CD4-positive, alpha-beta memory T cell (primary cell): Measurements from ENCODE around the gene PSMC6. TPM values are rescaled to one million over a fixed set of nuclear protein-coding genes. Genes with fewer than 3 reads are reported as not detected.
"Not testable (repeated sequence)": the region's sequence is repeated elsewhere in the genome, so short reads cannot be mapped to it uniquely, and the experiment has no call there.

Experiments
- CTCF ChIA-PET: fragments of 350-600 bp; sonication (Branson Sonifier 250); formaldehyde crosslinking; loops from one replicate; lab custom pipeline; 2021; ENCODE audit warnings: inconsistent platforms; ENCODE audit not compliant: partially characterized antibody; lab: Charles Lee
- POLR2A ChIA-PET: fragments of 350-600 bp; sonication (Branson Sonifier 250); formaldehyde crosslinking; loops from one replicate; lab custom pipeline; 2021; ENCODE audit not compliant: partially characterized antibody; lab: Charles Lee
- DNase-seq, 5 donors: peaks; one replicate each; pipeline versions ENCODE4 v3.0.0 to v3.0.0-alpha.2; 2020 to 2022; ENCODE audit warnings: mixed read lengths in 1 of 5
- H3K27ac ChIP-seq: one replicate; pipeline ENCODE4 v1.7.0; 2013; ENCODE audit warnings: low read depth, low read length
- H3K27me3 ChIP-seq: 2 replicates; pipeline ENCODE4 v1.7.0; 2013; ENCODE audit warnings: mild to moderate bottlenecking, low read length, moderate library complexity; ENCODE audit not compliant: insufficient read depth
- H3K36me3 ChIP-seq: 2 replicates; pipeline ENCODE4 v1.7.0; 2013; ENCODE audit warnings: mild to moderate bottlenecking, low read length, moderate library complexity; ENCODE audit not compliant: insufficient read depth
- H3K4me1 ChIP-seq: 2 replicates; pipeline ENCODE4 v1.7.0; 2013; ENCODE audit warnings: mild to moderate bottlenecking, low read length, moderate library complexity; ENCODE audit not compliant: insufficient read depth
- H3K4me3 ChIP-seq, 2 donors: one replicate each; pipeline ENCODE4 v1.7.0; 2013; ENCODE audit warnings: low read length in 2 of 2, mild to moderate bottlenecking in 1 of 2
- H3K9me3 ChIP-seq, 2 donors: one replicate each; pipeline ENCODE4 v1.7.0; 2013; ENCODE audit warnings: low read length in 2 of 2, control low read depth in 1 of 2; ENCODE audit not compliant: control insufficient read depth in 1 of 2
- H3K27ac Mint-ChIP-seq, 7 donors: one replicate each; pipeline ENCODE4 v1.8.0; 2020 to 2021; ENCODE audit warnings: mixed read lengths in 7 of 7, mild to moderate bottlenecking in 6 of 7, inconsistent platforms in 3 of 7, moderate library complexity in 3 of 7
- H3K27me3 Mint-ChIP-seq, 2 donors: one replicate each; pipeline ENCODE4 v1.8.0; 2020 to 2021; ENCODE audit warnings: mixed read lengths in 2 of 2
- H3K36me3 Mint-ChIP-seq, 2 donors: one replicate each; pipeline ENCODE4 v1.8.0; 2020 to 2021; ENCODE audit warnings: mixed read lengths in 2 of 2, inconsistent platforms in 1 of 2, mild to moderate bottlenecking in 1 of 2
- H3K4me1 Mint-ChIP-seq, 4 donors: one replicate each; pipeline ENCODE4 v1.8.0; 2020 to 2021; ENCODE audit warnings: mixed read lengths in 4 of 4, mild to moderate bottlenecking in 1 of 4
- H3K4me3 Mint-ChIP-seq, 8 donors: one replicate each; pipeline ENCODE4 v1.8.0; 2020 to 2021; ENCODE audit warnings: mixed read lengths in 8 of 8, mild to moderate bottlenecking in 7 of 8, moderate library complexity in 6 of 8, inconsistent platforms in 3 of 8
- H3K9me3 Mint-ChIP-seq, 8 donors: one replicate each; pipeline ENCODE4 v1.8.0; 2020 to 2021; ENCODE audit warnings: mixed read lengths in 8 of 8, mild to moderate bottlenecking in 5 of 8, inconsistent platforms in 3 of 8, moderate library complexity in 1 of 8
- intact Hi-C: fragments of 100-400 bp; cut with micrococcal nuclease; formaldehyde crosslinking; loops from one replicate; pipeline ENCODE4 v1.15.1; 2023
- polyA plus RNA-seq, 2 donors: library from polyadenylated mRNA; unstranded; fragments of 300-500 nt; fragmentation: Illumina TruSeq; gene quantifications; one replicate each; pipeline ENCODE4 v1.2.3, GENCODE V29; 2021
- total RNA-seq, 2 experiments: library from RNA; stranded (reverse); gene quantifications; one replicate each; pipeline ENCODE4 v1.2.3, GENCODE V29; 2021

The PSMC6 gene
- total and polyA plus RNA-seq, 4 experiments from 2014 or later = 47.5 to 86.0 (median 77.2) TPM

DNA sequence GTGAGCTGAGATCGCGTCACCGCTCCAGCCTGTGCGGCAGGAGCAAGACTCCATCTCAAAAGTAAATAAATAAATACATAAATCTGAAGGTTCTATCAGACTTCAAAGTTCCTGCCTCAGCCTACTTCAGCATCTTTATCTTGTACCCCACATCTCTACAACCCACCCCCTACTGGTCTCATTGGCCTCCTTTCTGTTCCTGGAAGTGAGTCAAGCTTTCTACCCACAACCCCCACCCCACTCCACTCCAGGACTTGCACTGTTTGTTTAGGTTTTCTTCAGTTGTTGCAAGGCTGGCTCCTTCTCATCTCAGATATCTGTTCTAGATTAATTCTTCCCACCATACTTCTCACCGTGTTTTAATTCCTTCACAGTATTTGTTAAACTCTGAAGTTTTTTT lies 714 bp upstream of the PSMC6 start:
- Histone ChIP-seq H3K36me3 (peaks cover 23% of the 10 kb centered on the region), H3K27ac (peak overlapping the region; percentile 77), H3K27me3 (no peaks in the 10 kb centered on the region), H3K4me1 (peaks cover 39% of the 10 kb centered on the region), H3K4me3 (peak overlapping the region; percentile 70 to 92), H3K9me3 (no peaks in the 10 kb centered on the region)
- peak overlapping the region; percentile 94 to 99 (median 98) for H3K27ac Mint-ChIP-seq
- H3K27me3 Mint-ChIP-seq = no peaks in the 10 kb centered on the region
- peak; percentile 29 to 75 (median 48) for DNase-seq
- H3K4me3 Mint-ChIP-seq = peak overlapping the region; percentile 92 to 100 (median 96)
- POLR2A ChIA-PET = interaction anchor here (0.8 to 3.9 kb wide), 7 partner anchors 9 to 153 kb away, joined by 3 to 29 read pairs (median 6); partner anchors contain the start of genes ERO1A, GNPNAT1, GPR137C and STYX
- CTCF ChIA-PET = interaction anchor here (0.6 to 1.2 kb wide), 3 partner anchors 9 to 11 kb away, joined by 4 to 6 read pairs (median 4); no protein-coding TSS in a partner anchor
- intact Hi-C loops = loop anchor here (5.0 kb wide), 1 partner anchor 394 kb away; the partner anchor contains the start of gene PTGER2
- peaks cover 14 to 41% of the 10 kb centered on the region in 2 donors for H3K36me3 Mint-ChIP-seq
- H3K4me1 Mint-ChIP-seq = peaks cover 17 to 51% (median 32%) of the 10 kb centered on the region in 4 donors
- H3K9me3 Mint-ChIP-seq = no peaks in the 10 kb centered on the region

DNA sequence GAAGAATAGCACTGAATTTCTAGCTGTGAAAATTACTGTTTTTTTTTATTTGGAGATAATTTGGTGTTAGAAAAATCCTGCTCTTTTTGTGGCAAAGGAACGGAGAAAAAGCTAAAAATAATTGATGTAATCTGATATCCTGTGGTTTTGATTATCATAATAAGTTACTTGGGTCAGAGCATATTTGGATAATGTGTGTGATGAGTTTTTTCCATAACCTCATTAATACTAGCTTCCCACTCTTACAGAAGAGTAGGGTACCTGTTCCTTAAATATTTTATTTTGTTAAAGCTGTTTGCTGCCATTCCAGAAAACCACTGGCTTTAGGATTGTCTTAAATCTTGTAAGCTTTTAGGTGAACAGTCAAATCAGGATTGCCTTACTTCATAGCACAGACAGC lies 4.7 kb downstream of the PSMC6 start:
- peak overlapping the region in 3 of 7 donors; percentile 11 to 52 (median 15) for H3K27ac Mint-ChIP-seq

DNA sequence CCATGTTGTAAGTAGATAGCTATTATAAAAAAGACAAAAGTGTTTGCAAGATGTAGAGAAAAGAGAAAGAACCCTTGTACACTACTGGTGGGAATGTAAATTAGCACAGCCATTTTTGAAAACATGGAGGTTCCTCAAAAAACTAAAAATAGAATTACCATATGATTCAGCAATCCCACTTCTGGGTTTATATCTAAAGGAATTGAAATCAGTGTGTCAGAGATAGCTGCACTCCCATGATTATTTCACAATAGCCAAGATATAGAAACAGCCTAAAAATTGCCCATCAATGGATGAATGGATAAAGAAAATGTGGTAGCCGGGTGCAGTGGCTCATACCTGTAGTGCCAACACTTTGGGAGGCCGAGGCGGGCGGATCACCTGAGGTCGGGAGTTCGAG lies 9.2 kb downstream of the PSMC6 start:
- H3K9me3 Mint-ChIP-seq = no peaks in the 10 kb centered on the region
- H3K4me3 ChIP-seq = no peak overlapping the region
- no peaks in the 10 kb centered on the region for H3K27me3 ChIP-seq
- H3K4me1 Mint-ChIP-seq = peaks cover 3 to 17% (median 6%) of the 10 kb centered on the region in 4 donors
- H3K4me3 Mint-ChIP-seq = no peak overlapping the region
- ChIA-PET POLR2A (no interaction called here), CTCF (no interaction called here)
- no peak overlapping the region for H3K27ac ChIP-seq
- H3K36me3 Mint-ChIP-seq = peaks cover 47 to 65% of the 10 kb centered on the region in 2 donors
- peaks cover 49% of the 10 kb centered on the region for H3K36me3 ChIP-seq
- no peak overlapping the region for H3K27ac Mint-ChIP-seq
- no peaks in the 10 kb centered on the region for H3K9me3 ChIP-seq
- intact Hi-C loops = no loop called here
- peaks cover 6% of the 10 kb centered on the region for H3K4me1 ChIP-seq
- no peaks in the 10 kb centered on the region for H3K27me3 Mint-ChIP-seq
- no peak for DNase-seq

More for the DNA sequence above, 4.7 kb downstream of the PSMC6 start:
- Mint-ChIP-seq H3K27me3 (no peaks in the 10 kb centered on the region), H3K4me1 (peaks cover 14 to 52% (median 29%) of the 10 kb centered on the region in 4 donors), H3K36me3 (peaks cover 45 to 79% of the 10 kb centered on the region in 2 donors), H3K9me3 (no peaks in the 10 kb centered on the region), H3K4me3 (no peak overlapping the region)
- intact Hi-C loops = no loop called here
- POLR2A ChIA-PET = interaction anchor here (0.7 to 1.9 kb wide), 6 partner anchors 9 to 31 kb away, joined by 3 to 6 read pairs (median 4); partner anchors contain the start of genes ERO1A and STYX
- no peaks in the 10 kb centered on the region for H3K27me3 ChIP-seq
- H3K9me3 ChIP-seq = no peaks in the 10 kb centered on the region
- H3K4me1 ChIP-seq = peaks cover 35% of the 10 kb centered on the region
- H3K36me3 ChIP-seq = peaks cover 51% of the 10 kb centered on the region
- DNase-seq = no peak
- CTCF ChIA-PET = interaction anchor here (0.6 to 1.2 kb wide), 4 partner anchors 12 to 59 kb away, joined by 3 to 7 read pairs (median 4); no protein-coding TSS in a partner anchor
- no peak overlapping the region for H3K4me3 ChIP-seq
- no peak overlapping the region for H3K27ac ChIP-seq

DNA sequence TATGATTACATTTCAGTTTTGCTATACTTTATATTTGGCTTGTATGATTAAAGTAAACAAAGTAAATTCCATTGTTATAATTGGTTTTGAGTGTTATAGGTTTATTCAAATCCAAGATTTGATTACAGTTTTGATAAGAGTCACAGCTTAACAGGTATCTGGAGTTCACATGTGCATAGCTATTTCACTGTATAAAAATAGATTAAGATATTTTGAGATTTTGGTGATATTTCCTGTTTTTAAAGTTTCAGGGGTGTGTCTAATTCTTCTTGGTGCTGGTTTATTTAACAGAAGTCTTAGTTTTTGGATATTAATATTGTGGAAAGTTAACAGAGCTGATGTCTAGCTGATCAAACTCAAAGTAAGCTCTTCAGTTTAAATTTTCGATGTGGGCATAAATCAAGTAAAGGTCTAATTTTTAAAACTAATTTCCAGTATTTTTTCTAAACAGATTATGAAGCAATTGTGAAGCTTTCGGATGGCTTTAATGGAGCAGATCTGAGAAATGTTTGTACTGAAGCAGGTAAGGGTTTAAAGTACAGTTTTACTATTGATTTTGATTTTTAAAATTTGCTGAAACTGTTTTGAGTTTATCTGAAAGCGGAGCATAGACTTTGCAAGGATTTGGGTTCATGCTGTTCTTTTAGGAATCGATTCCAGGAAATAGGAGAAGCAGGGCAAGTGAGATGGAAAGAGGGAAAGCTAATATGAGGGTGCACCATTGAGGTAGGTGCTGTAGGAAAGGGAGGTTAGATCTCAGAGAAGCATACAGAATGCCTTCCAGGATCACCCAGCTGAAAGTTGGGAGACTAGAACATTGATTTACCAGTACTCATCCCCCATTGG lies 16.7 kb downstream of the PSMC6 start:
- peaks cover 44 to 70% of the 10 kb centered on the region in 2 donors for H3K36me3 Mint-ChIP-seq
- ChIA-PET CTCF (interaction anchor here (1.4 kb wide), 1 partner anchor 13 kb away, joined by 7 read pairs; no protein-coding TSS in a partner anchor), POLR2A (interaction anchor here (1.1 to 4.2 kb wide), 5 partner anchors 18 to 171 kb away, joined by 3 to 22 read pairs (median 3); partner anchors contain the start of genes GNPNAT1, GPR137C and TXNDC16)
- peak overlapping the region; percentile 8 to 88 (median 42) for H3K27ac Mint-ChIP-seq
- peak overlapping the region in 1 of 8 donors; percentile 23 for H3K4me3 Mint-ChIP-seq
- no peaks in the 10 kb centered on the region for H3K27me3 Mint-ChIP-seq
- no peaks in the 10 kb centered on the region for H3K27me3 ChIP-seq
- H3K9me3 ChIP-seq = no peaks in the 10 kb centered on the region
- intact Hi-C loops = no loop called here
- peak overlapping the region; percentile 2 for H3K27ac ChIP-seq
- H3K4me1 ChIP-seq = peaks cover 28% of the 10 kb centered on the region
- H3K36me3 ChIP-seq = peaks cover 31% of the 10 kb centered on the region
- no peak overlapping the region for H3K4me3 ChIP-seq
- H3K4me1 Mint-ChIP-seq = peaks cover 16 to 34% (median 29%) of the 10 kb centered on the region in 4 donors
- no peaks in the 10 kb centered on the region for H3K9me3 Mint-ChIP-seq
- no peak for DNase-seq

DNA sequence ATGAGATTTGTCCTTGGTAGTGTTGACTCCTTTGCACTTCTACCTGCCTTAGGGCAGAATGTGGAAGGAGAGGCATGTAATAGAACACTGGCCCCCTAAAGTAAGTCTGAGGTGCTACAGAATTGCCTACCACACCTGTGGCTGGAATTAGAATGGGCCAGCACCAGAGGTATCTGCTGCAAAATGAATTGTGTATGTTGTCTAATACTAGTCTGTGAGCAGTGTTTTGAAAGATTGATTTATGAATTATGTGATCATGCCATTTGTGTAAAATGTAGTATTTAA lies 17.3 kb downstream of the PSMC6 start:
- H3K27me3 ChIP-seq = no peaks in the 10 kb centered on the region
- Mint-ChIP-seq H3K4me1 (peaks cover 16 to 34% (median 30%) of the 10 kb centered on the region in 4 donors), H3K9me3 (no peaks in the 10 kb centered on the region), H3K36me3 (peaks cover 40 to 65% of the 10 kb centered on the region in 2 donors), H3K27me3 (no peaks in the 10 kb centered on the region), H3K4me3 (no peak overlapping the region), H3K27ac (peak overlapping the region in 3 of 7 donors; percentile 15 to 88 (median 77))
- no peak overlapping the region for H3K4me3 ChIP-seq
- CTCF ChIA-PET = interaction anchor here (1.4 to 1.7 kb wide), 2 partner anchors 12 to 13 kb away, joined by 7 read pairs; no protein-coding TSS in a partner anchor
- no peak for DNase-seq
- H3K27ac ChIP-seq = no peak overlapping the region
- no peaks in the 10 kb centered on the region for H3K9me3 ChIP-seq
- POLR2A ChIA-PET = interaction anchor here (1.1 to 4.2 kb wide), 3 partner anchors 18 to 38 kb away, joined by 3 to 22 read pairs (median 4); no protein-coding TSS in a partner anchor
- intact Hi-C loops = no loop called here
- peaks cover 28% of the 10 kb centered on the region for H3K4me1 ChIP-seq
- peaks cover 25% of the 10 kb centered on the region for H3K36me3 ChIP-seq

DNA sequence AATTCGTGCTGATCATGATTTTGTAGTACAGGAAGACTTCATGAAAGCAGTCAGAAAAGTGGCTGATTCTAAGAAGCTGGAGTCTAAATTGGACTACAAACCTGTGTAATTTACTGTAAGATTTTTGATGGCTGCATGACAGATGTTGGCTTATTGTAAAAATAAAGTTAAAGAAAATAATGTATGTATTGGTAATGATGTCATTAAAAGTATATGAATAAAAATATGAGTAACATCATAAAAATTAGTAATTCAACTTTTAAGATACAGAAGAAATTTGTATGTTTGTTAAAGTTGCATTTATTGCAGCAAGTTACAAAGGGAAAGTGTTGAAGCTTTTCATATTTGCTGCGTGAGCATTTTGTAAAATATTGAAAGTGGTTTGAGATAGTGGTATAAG lies 20.5 kb downstream of the PSMC6 start:
- H3K27ac ChIP-seq, DNase-seq, H3K27me3 Mint-ChIP-seq, H3K27ac Mint-ChIP-seq, H3K4me3 Mint-ChIP-seq, H3K4me3 ChIP-seq, H3K9me3 ChIP-seq, H3K27me3 ChIP-seq, intact Hi-C loops, H3K9me3 Mint-ChIP-seq: not testable (repeated sequence)
- Histone ChIP-seq H3K36me3 (peaks cover 15% of the 10 kb centered on the region), H3K4me1 (peaks cover 32% of the 10 kb centered on the region)
- POLR2A ChIA-PET = interaction anchor here (0.6 to 6.4 kb wide), 3 partner anchors 7 to 15 kb away, joined by 4 to 108 read pairs (median 12); no protein-coding TSS in a partner anchor
- peaks cover 16 to 47% (median 36%) of the 10 kb centered on the region in 4 donors for H3K4me1 Mint-ChIP-seq
- CTCF ChIA-PET = interaction anchor here (0.9 to 1.8 kb wide), 4 partner anchors 10 to 49 kb away, joined by 3 to 4 read pairs (median 3); partner anchors contain the start of gene PSMC6
- peaks cover 20 to 59% of the 10 kb centered on the region in 2 donors for H3K36me3 Mint-ChIP-seq
